ENCODE data around the gene HSBP1L1. TPM values are rescaled to one million over a fixed set of nuclear protein-coding genes. Genes with fewer than 3 reads are reported as not detected.

HSBP1L1 gene
- total and polyA plus RNA-seq, 2 experiments from 2014 or later: 1.8 to 3.7 TPM

DNA sequence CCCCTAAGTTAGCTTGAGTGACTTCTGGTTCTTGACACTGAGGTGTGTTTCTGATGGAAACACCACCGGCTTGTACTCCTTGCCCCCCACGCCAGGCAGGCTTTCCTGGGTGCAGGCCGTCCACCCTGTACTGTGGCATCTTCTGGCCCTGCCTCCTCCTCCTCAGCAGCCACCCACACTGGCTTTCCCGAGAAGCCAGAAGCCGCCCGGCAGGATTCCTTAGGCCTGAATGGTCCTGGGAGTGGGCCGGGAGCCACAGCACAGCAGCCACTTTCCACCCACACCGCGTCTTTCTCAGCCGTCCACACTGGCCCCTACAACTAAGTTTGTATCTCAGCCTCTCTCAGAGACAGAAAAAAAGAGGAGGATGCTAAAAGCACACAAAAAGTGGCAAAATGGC is 2.1 kb upstream of the HSBP1L1 start:
- Histone ChIP-seq H3K4me1 (ENCODE audit: insufficient read depth) (peaks cover 25% of the 10 kb centered on the region), H2AFZ (no peak overlapping the region), H3K79me2 (replicated peaks; ENCODE audit: insufficient read depth) (0 out of 2 replicates have a peak, but pooled peaks cover 3% of the 10 kb centered on the region), H3K36me3 (ENCODE audit: insufficient read depth) (no peaks in the 10 kb centered on the region), H3K4me3 (no peak overlapping the region), H3K27me3 (ENCODE audit: insufficient read depth) (peaks cover 80% of the 10 kb centered on the region), H3K27ac (ENCODE audit: low read depth) (no peak overlapping the region), H4K20me1 (replicated peaks; ENCODE audit: insufficient read depth) (peaks cover 7% of the 10 kb centered on the region), H3F3A (replicated peaks; ENCODE audit: low read depth) (peaks cover 7% of the 10 kb centered on the region; the same call in 1 of the 2 replicates), H3K9me2 (ENCODE audit: insufficient read depth) (no peaks in the 10 kb centered on the region), H3K4me2 (no peak overlapping the region)
- Mint-ChIP-seq H3K36me3 (ENCODE audit: low read depth) (no peaks in the 10 kb centered on the region), H3K4me1 (peaks cover 27% of the 10 kb centered on the region), H3K27ac (no peak overlapping the region), H3K9me3 (no peaks in the 10 kb centered on the region; the same call in 1 of the 3 replicates), H3K4me3 (no peak overlapping the region), H3K27me3 (ENCODE audit: insufficient read depth, low read depth, poor library complexity) (peaks cover 65% of the 10 kb centered on the region)
- no peak for ATAC-seq
- no peak for TF ChIP-seq NANOG (IDR thresholded peaks at IDR 0.05; ENCODE audit: borderline replicate concordance)
- no peak for TF ChIP-seq CTCF (conservative IDR thresholded peaks at IDR 0.05; ENCODE audit: low read depth in 2 of 2)
- no peak for TF ChIP-seq ZNF114 (CRISPR knock-in tag; IDR thresholded peaks at IDR 0.05)
- TF ChIP-seq ETS1 (IDR thresholded peaks at IDR 0.05): no peak
- TF ChIP-seq, protein P1, sequence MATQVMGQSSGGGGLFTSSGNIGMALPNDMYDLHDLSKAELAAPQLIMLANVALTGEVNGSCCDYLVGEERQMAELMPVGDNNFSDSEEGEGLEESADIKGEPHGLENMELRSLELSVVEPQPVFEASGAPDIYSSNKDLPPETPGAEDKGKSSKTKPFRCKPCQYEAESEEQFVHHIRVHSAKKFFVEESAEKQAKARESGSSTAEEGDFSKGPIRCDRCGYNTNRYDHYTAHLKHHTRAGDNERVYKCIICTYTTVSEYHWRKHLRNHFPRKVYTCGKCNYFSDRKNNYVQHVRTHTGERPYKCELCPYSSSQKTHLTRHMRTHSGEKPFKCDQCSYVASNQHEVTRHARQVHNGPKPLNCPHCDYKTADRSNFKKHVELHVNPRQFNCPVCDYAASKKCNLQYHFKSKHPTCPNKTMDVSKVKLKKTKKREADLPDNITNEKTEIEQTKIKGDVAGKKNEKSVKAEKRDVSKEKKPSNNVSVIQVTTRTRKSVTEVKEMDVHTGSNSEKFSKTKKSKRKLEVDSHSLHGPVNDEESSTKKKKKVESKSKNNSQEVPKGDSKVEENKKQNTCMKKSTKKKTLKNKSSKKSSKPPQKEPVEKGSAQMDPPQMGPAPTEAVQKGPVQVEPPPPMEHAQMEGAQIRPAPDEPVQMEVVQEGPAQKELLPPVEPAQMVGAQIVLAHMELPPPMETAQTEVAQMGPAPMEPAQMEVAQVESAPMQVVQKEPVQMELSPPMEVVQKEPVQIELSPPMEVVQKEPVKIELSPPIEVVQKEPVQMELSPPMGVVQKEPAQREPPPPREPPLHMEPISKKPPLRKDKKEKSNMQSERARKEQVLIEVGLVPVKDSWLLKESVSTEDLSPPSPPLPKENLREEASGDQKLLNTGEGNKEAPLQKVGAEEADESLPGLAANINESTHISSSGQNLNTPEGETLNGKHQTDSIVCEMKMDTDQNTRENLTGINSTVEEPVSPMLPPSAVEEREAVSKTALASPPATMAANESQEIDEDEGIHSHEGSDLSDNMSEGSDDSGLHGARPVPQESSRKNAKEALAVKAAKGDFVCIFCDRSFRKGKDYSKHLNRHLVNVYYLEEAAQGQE (IDR thresholded peaks at IDR 0.05; ENCODE audit: unreplicated experiment): no peak
- TF ChIP-seq POLR2AphosphoS5 (IDR thresholded peaks at IDR 0.05; ENCODE audit: low read depth): no peak
- TF ChIP-seq EZH2 (IDR thresholded peaks at IDR 0.05; ENCODE audit: low read depth, unreplicated experiment): no peak
- TF ChIP-seq EZH2phosphoT487 (IDR thresholded peaks at IDR 0.05; ENCODE audit: unreplicated experiment): no peak
- no peak for TF ChIP-seq ZNF462 (CRISPR knock-in tag; IDR thresholded peaks at IDR 0.05)
- no peak for TF ChIP-seq CREB1 (CRISPR knock-in tag; IDR thresholded peaks at IDR 0.05; ENCODE audit: low read depth)
- TF ChIP-seq STAT1 (IDR thresholded peaks at IDR 0.05; ENCODE audit: unreplicated experiment): no peak
- no peak for TF ChIP-seq JUNB (IDR thresholded peaks at IDR 0.05; ENCODE audit: unreplicated experiment)
- no peak for TF ChIP-seq ZNF331 (CRISPR knock-in tag; IDR thresholded peaks at IDR 0.05; ENCODE audit: low read depth)
- DNase-seq (ENCODE audit: low spot score): no peak

All from GM23338 (cell line).